CD14-positive monocyte (primary cell): ENCODE results near the gene DLG1. TPM values are rescaled to one million over a fixed set of nuclear protein-coding genes. Genes with fewer than 3 reads are reported as not detected.
A peak's percentile ranks its signal among the peaks of the same experiment; 100 is the strongest.

ENCODE experiments used
- DNase-seq, 3 donors: peaks; one replicate each; pipeline ENCODE4 v3.0.0-alpha.2; 2011 to 2022
- H2AFZ ChIP-seq: 2 replicates; pipeline ENCODE4 v1.6.0; 2012; ENCODE audit warnings: mild to moderate bottlenecking, low read depth, low read length, inconsistent platforms; ENCODE audit not compliant: insufficient read depth, poor library complexity, severe bottlenecking
- H3K27ac ChIP-seq, 2 donors: 1 replicate in 1 of 2; 2 replicates in 1 of 2; pipeline ENCODE4 v1.5.1; 2012 to 2013; ENCODE audit warnings: low read length in 2 of 2, control low read depth in 1 of 2, inconsistent platforms in 1 of 2, low read depth in 1 of 2, mild to moderate bottlenecking in 1 of 2
- H3K27me3 ChIP-seq, 2 donors: one replicate each; pipeline versions ENCODE4 v1.6.0 to v1.6.1; 2011 to 2013; ENCODE audit warnings: low read length in 2 of 2; ENCODE audit not compliant: control insufficient read depth in 2 of 2, insufficient read depth in 2 of 2
- H3K36me3 ChIP-seq, 2 donors: replicated peaks in 1 of 2; 1 replicate in 1 of 2; 2 replicates in 1 of 2; pipeline versions ENCODE4 v1.5.1 to v1.6.1; 2012 to 2013; ENCODE audit warnings: low read length in 2 of 2, control low read depth in 1 of 2, inconsistent platforms in 1 of 2, mild to moderate bottlenecking in 1 of 2; ENCODE audit not compliant: insufficient read depth in 2 of 2, control insufficient read depth in 1 of 2
- H3K4me1 ChIP-seq, 2 donors: 1 replicate in 1 of 2; 2 replicates in 1 of 2; pipeline versions ENCODE4 v1.5.1 to v1.6.1; 2012 to 2013; ENCODE audit warnings: low read length in 2 of 2, control low read depth in 1 of 2, inconsistent platforms in 1 of 2, mild to moderate bottlenecking in 1 of 2, moderate library complexity in 1 of 2; ENCODE audit not compliant: insufficient read depth in 2 of 2, control insufficient read depth in 1 of 2
- H3K4me2 ChIP-seq: replicated peaks from 2 replicates; pipeline ENCODE3; 2012; ENCODE audit warnings: low read length, moderate library complexity, mild to moderate bottlenecking; ENCODE audit not compliant: poor library complexity, severe bottlenecking; ENCODE audit errors: extremely low read depth
- H3K4me3 ChIP-seq, 3 experiments: fragments of 200-600 bp in 1 of 3; sonication (generic) in 1 of 3; replicated peaks in 1 of 3; 1 replicate in 2 of 3; 2 replicates in 1 of 3; pipeline ENCODE4 v1.5.1; 2011 to 2013; ENCODE audit warnings: low read length in 3 of 3, mild to moderate bottlenecking in 3 of 3, control low read depth in 2 of 3, low read depth in 2 of 3, inconsistent platforms in 1 of 3, moderate library complexity in 1 of 3
- H3K79me2 ChIP-seq: 2 replicates; pipeline ENCODE4 v1.6.0; 2012; ENCODE audit warnings: mild to moderate bottlenecking, control low read depth, inconsistent platforms, low read length, moderate library complexity; ENCODE audit not compliant: insufficient read depth
- H3K9ac ChIP-seq: 2 replicates; pipeline ENCODE4 v1.6.0; 2017; ENCODE audit warnings: low read length, mild to moderate bottlenecking; ENCODE audit not compliant: insufficient read depth, poor library complexity, severe bottlenecking
- H3K9me3 ChIP-seq, 2 donors: replicated peaks in 1 of 2; 1 replicate in 1 of 2; 2 replicates in 1 of 2; pipeline versions ENCODE4 v1.5.1 to v1.6.1; 2012 to 2013; ENCODE audit warnings: low read length in 2 of 2, control low read depth in 1 of 2; ENCODE audit not compliant: control insufficient read depth in 1 of 2, insufficient read depth in 1 of 2
- H4K20me1 ChIP-seq: 2 replicates; pipeline ENCODE4 v1.6.0; 2012; ENCODE audit warnings: mild to moderate bottlenecking, low read length, control low read depth, moderate library complexity; ENCODE audit not compliant: insufficient read depth
- H3K27ac Mint-ChIP-seq, 7 donors: one replicate each; pipeline ENCODE4 v1.8.0; 2020; ENCODE audit warnings: mild to moderate bottlenecking in 7 of 7, mixed read lengths in 7 of 7, moderate library complexity in 6 of 7, inconsistent platforms in 2 of 7
- H3K27me3 Mint-ChIP-seq, 3 donors: one replicate each; pipeline ENCODE4 v1.8.0; 2021 to 2022; ENCODE audit warnings: low read depth in 3 of 3, mild to moderate bottlenecking in 3 of 3, mixed read lengths in 3 of 3, moderate library complexity in 3 of 3, inconsistent platforms in 1 of 3
- H3K36me3 Mint-ChIP-seq, 2 donors: one replicate each; pipeline ENCODE4 v1.8.0; 2020; ENCODE audit warnings: mixed read lengths in 2 of 2, inconsistent platforms in 1 of 2, mild to moderate bottlenecking in 1 of 2
- H3K4me1 Mint-ChIP-seq: one replicate; pipeline ENCODE4 v1.8.0; 2020; ENCODE audit warnings: mild to moderate bottlenecking, mixed read lengths
- H3K4me3 Mint-ChIP-seq, 2 donors: one replicate each; pipeline ENCODE4 v1.8.0; 2020; ENCODE audit warnings: mild to moderate bottlenecking in 2 of 2, mixed read lengths in 2 of 2, moderate library complexity in 1 of 2
- H3K9me3 Mint-ChIP-seq, 7 donors: one replicate each; pipeline ENCODE4 v1.8.0; 2020 to 2022; ENCODE audit warnings: mixed read lengths in 7 of 7, mild to moderate bottlenecking in 6 of 7, moderate library complexity in 6 of 7, inconsistent platforms in 2 of 7
- CTCF ChIP-seq: fragments of 200-600 bp; IDR thresholded peaks from one replicate; pipeline ENCODE4 v1.8.0; 2022; ENCODE audit warnings: antibody characterized with exemption, mild to moderate bottlenecking
- WGBS: methylation state at CpG from one replicate; pipeline ENCODE4 v1.1.5; 2013; ENCODE audit warnings: missing lambda C conversion rate; ENCODE audit not compliant: insufficient coverage; 5-methylcytosine and 5-hydroxymethylcytosine counted together
- intact Hi-C, 2 donors: fragments of 100-400 bp; cut with micrococcal nuclease; formaldehyde crosslinking; loops; one replicate each; pipeline versions ENCODE4 v1.15.0 to v1.15.1; 2023
- polyA plus RNA-seq, 3 donors: library from polyadenylated mRNA; depleted of rRNA in 1 of 3; unstranded in 2 of 3; stranded (reverse) in 1 of 3; fragments of 300-500 nt in 2 of 3; fragments of >200 nt in 1 of 3; fragmentation: Illumina TruSeq in 2 of 3; gene quantifications; 1 replicate in 2 of 3; 2 replicates in 1 of 3; pipeline ENCODE4 v1.2.3, GENCODE V29; 2012 to 2021

DLG1 gene
- polyA plus RNA-seq, 3 donors: 6.5 to 21.9 (median 10.2) TPM

- no peaks in the 10 kb centered on the region for H3K27me3 ChIP-seq
- no peaks in the 10 kb centered on the region for H3K9me3 Mint-ChIP-seq
- 95% methylated on average over 23 of the region's 28 CpGs for WGBS
- no peaks in the 10 kb centered on the region for H3K36me3 Mint-ChIP-seq
- H3K27ac ChIP-seq: no peak overlapping the region
- H3K27me3 Mint-ChIP-seq: peaks cover 0 to 6% (median 3%) of the 10 kb centered on the region in 3 donors
- H2AFZ ChIP-seq: no peak overlapping the region
- no peaks in the 10 kb centered on the region for H4K20me1 ChIP-seq
- H3K36me3 ChIP-seq: no peaks in the 10 kb centered on the region
- H3K9ac ChIP-seq: no peak overlapping the region
- H3K27ac Mint-ChIP-seq: peak overlapping the region in 1 of 7 donors; percentile 22
- no peaks in the 10 kb centered on the region for H3K4me1 ChIP-seq
- DNase-seq: no peak
- H3K9me3 ChIP-seq: no peaks in the 10 kb centered on the region
- intact Hi-C loops: no loop called here
- no peaks in the 10 kb centered on the region for H3K79me2 ChIP-seq
- no peak overlapping the region for H3K4me2 ChIP-seq
- no peak overlapping the region for H3K4me3 ChIP-seq
- no peak for TF ChIP-seq CTCF
- H3K4me1 Mint-ChIP-seq: no peaks in the 10 kb centered on the region
- H3K4me3 Mint-ChIP-seq: no peak overlapping the region
Observed at GRCh38 chr3:197015790-197016736, 282.3 kb downstream of the DLG1 start.

GRCh38 chr3:197014942-197015575 is 283.4 kb downstream of the DLG1 start:
- Histone ChIP-seq H3K4me1 (no peaks in the 10 kb centered on the region), H3K27me3 (no peaks in the 10 kb centered on the region), H4K20me1 (no peaks in the 10 kb centered on the region), H2AFZ (no peak overlapping the region), H3K9me3 (no peaks in the 10 kb centered on the region), H3K9ac (no peak overlapping the region), H3K36me3 (no peaks in the 10 kb centered on the region), H3K4me3 (no peak overlapping the region), H3K4me2 (no peak overlapping the region), H3K79me2 (no peaks in the 10 kb centered on the region), H3K27ac (no peak overlapping the region)
- TF ChIP-seq CTCF: no peak
- H3K9me3 Mint-ChIP-seq: no peaks in the 10 kb centered on the region
- peaks cover 0 to 3% (median 2%) of the 10 kb centered on the region in 3 donors for H3K27me3 Mint-ChIP-seq
- H3K27ac Mint-ChIP-seq: no peak overlapping the region
- intact Hi-C loops: no loop called here
- no peaks in the 10 kb centered on the region for H3K4me1 Mint-ChIP-seq
- H3K36me3 Mint-ChIP-seq: no peaks in the 10 kb centered on the region
- no peak for DNase-seq
- WGBS: 98% methylated on average over 11 of the region's 22 CpGs
- no peak overlapping the region for H3K4me3 Mint-ChIP-seq
